HG03520 (cell line): Measurements from ENCODE around the gene SCIN.
"Not testable (repeated sequence)": the region's sequence is repeated elsewhere in the genome, so short reads cannot be mapped to it uniquely, and the experiment has no call there.

Source experiments
- ATAC-seq: cut with Tn5 transposase; IDR thresholded peaks from one replicate; pipeline ENCODE4 v1.9.1; 2021; ENCODE audit warnings: mild to moderate bottlenecking, moderate library complexity; ENCODE audit not compliant: unreplicated experiment

The SCIN gene

GRCh38 chr7:12570534-12571461, at the start of gene SCIN:
Gene SCIN, plus strand, starts transcription at chr7:12570720. Its CDS starts 67 bp downstream, at chr7:12570787.
- no peak for ATAC-seq

DNA sequence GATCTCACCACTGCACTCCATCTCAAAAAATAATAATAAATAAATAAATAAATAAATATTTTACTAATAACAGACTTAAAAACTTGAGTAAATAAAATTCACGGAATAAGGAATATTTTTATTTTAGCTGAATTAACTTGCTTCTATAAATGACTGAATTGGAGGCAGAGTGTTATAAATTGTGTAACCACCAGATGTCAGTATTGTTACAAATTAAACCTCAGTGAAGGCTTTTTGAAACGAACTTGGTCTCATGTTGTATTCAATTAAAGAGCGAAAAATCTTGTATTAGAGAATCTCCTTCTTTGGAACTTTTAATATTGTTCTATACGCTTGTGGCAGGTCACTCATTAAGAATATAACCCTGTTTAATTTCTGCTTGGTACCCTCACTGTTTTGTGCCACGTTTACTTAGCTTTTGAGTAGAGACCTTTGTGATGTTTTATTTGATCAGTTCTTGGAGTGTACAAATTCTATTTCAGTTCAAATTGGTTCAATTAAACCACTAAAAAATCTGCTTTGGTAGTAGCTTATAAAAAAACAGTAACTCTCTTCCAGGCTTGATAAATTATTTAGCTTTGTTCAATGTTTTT, 45.6 kb upstream of the SCIN start:
- no peak for ATAC-seq

DNA sequence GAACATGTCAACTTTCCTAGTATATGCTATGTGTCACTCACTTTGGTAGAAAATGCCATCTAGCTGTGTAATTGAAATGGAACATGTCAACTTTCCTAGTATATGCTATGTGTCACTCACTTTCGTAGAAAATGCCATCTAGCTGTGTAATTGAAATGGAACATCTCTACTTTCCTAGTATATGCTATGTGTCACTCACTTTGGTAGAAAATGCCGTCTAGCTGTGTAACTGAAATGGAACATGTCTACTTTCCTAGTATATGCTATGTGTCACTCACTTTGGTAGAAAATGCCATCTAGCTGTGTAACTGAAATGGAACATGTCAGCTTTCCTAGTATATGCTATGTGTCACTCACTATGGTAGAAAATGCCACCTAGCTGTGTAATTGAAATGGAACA, 43.8 kb upstream of the SCIN start:
- ATAC-seq, result not testable (repeated sequence)

DNA sequence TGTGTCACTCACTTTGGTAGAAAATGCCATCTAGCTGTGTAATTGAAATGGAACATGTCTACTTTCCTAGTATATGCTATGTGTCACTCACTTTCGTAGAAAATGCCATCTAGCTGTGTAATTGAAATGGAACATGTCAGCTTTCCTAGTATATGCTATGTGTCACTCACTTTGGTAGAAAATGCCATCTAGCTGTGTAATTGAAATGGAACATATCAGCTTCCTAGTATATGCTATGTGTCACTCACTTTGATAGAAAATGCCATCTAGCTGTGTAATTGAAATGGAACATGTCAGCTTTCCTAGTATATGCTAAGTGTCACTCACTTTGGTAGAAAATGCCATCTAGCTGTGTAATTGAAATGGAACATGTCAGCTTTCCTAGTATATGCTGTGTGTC, 42.9 kb upstream of the SCIN start:
- ATAC-seq, result not testable (repeated sequence)

- ATAC-seq, result no peak
Observed at GRCh38 chr7:12529971-12530710, 40.4 kb upstream of the SCIN start.

GRCh38 chr7:12531784-12532183, 38.7 kb upstream of the SCIN start:
- ATAC-seq, result no peak

DNA sequence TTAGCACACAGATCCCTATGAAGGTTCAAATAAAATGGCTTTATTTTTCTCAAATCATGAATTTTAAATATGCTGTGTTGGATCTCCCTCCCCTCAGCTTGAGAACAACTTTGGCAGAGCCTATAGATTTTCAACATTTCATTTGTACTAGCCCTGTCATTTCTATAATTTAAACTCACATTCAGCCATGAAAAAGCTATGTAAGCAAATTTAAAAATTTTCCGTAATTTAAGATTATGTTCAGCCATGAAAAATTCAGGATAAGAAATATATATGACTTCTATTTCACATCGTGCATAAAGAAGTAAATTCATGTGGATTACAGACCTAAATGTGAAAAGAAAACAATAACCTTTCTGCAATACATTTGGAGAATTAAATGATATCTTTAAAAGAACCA, 36.5 kb upstream of the SCIN start:
- ATAC-seq, result no peak

DNA sequence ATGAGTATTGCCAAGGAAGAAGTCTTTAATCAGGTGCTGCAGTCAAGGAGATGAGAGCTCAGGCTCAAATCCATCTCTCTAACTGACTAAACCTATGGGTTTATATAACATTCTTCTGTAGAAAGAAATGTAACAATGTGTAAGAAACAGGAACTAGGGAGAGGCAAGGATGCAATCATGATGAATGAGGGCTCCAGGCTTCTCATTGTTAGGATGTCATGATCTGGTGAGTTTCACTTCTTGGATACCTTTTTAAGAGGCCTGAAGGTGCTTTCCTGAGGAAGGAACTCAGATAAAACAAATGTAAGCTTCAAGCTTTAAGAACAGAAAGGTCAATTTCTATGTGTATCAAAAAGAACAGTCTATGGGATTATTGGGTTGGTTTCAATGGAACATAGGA, 30.8 kb upstream of the SCIN start:
- no peak for ATAC-seq

GRCh38 chr7:12540850-12541249, 29.7 kb upstream of the SCIN start:
- ATAC-seq, result no peak

- no peak for ATAC-seq
Observed at GRCh38 chr7:12543586-12543985, 26.9 kb upstream of the SCIN start.

GRCh38 chr7:12549106-12549505, 21.4 kb upstream of the SCIN start:
- no peak for ATAC-seq

- no peak for ATAC-seq
Observed at GRCh38 chr7:12550956-12551355, 19.6 kb upstream of the SCIN start.

DNA sequence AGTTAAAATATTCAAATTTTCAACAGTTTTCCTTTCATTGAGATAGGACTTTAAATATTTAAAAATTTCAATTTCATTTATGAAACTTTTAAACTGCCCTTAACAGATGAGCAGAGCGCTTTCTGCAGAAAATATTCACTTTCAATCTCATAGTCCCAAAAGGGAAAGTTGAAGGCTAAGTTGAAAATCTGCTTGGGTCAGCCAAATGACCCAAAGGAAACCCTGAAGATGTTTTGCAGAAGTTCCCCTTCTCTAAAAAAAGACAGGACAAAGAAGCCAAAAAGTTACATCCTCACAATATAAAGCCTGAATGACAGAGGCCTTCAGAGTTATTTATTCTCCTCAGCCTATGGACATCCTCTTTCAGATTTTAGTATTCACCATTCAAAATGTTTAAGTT, 17.6 kb upstream of the SCIN start:
- ATAC-seq, result no peak

DNA sequence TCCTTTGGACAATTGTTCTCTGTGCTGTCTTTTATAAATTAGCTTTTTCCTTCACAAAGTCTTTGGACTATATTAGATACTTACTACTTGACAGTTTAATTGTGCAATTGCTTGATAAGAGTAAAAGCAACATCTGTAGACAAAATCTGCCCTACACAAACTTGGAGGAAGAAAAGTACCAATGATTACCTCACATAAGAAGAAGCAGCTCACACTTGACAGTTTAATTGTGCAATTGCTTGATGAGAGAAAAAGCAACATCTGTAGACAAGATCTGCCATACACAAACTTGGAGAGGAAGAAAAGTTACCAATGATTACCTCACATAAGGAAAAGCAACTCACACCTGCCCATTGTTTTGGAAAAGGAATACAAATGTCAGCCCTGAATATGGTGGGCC, 17.1 kb upstream of the SCIN start:
- no peak for ATAC-seq

- no peak for ATAC-seq
Observed at GRCh38 chr7:12554351-12554750, 16.2 kb upstream of the SCIN start.

DNA sequence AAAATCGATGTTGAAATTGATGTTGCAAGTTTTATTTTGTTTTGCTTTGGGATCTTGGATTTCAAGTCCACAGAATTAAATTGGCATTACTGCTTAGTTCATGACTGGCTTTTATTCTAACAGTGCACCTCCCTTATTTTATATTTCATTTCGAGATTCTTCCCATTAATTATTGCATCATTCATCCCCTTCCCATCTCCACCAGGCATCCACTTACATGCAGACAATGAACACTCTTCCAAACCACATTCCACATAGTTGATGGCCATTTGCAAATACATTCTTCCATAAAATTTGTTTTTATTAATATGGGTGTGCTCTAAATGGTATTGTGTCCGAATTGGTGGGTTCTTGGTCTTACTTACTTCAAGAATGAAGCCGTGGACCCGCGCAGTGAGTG, 15.6 kb upstream of the SCIN start:
- ATAC-seq, result no peak

- not testable (repeated sequence) for ATAC-seq
Observed at GRCh38 chr7:12555695-12556094, 14.8 kb upstream of the SCIN start.

- ATAC-seq, result not testable (repeated sequence)
Observed at GRCh38 chr7:12556139-12556792, 14.3 kb upstream of the SCIN start.

DNA sequence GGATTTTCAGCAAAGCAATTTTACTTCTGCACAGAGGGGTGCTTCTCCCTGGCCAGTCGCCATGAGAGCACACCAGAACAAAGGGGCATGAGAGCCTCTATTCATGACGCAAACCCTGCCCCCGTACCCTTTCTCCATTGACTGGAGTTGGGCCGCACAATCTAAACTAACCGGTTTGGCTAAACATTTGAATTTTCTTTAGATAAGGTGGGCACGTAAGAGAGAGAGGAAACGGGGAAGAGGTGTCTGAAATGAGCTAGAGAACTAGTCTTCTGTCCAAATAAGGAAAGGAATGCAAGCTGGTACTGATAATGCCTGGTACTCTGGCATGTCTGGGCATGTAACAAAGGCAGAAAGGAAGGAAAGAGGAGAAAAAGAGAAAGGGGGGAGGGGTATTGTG, 13.2 kb upstream of the SCIN start:
- no peak for ATAC-seq

DNA sequence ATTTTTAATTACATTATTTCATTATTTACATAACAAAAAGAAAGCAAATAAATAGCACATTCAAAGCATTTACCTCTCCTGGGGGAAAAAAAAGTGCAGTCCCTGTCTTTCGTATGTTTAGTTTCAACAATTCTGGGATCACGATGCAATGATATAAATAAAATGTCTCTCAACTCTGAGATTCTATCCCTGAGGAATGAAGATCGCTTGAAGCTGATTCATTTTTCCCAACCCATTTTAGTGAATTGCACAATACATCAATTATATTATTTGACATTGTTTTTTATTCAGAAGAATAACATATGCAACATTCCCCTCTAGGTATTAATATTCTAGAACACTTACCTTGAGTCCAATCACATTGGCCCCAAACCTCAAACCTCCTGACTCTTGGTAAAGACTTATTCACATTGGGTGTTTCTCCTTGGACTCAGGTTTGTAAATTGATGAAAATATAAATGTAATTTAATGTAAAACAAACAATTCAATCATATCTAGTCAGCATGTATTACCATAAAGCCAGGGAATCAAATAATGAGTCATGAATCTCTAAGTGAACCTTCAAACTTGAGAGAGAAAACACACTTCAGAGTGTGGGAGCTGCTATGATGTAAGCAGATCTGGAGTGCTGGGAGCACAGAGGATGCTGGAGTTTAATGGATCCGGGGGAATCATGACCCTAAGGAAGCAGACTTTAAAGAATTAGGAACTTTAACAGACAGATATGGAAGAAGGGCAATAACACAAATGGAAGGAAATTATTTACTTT, 5.3 kb upstream of the SCIN start:
- ATAC-seq, result no peak
